Measurements from ENCODE around the gene ENOX1.
"Not testable (repeated sequence)": the region's sequence is repeated elsewhere in the genome, so short reads cannot be mapped to it uniquely, and the experiment has no call there.

Gene ENOX1

DNA sequence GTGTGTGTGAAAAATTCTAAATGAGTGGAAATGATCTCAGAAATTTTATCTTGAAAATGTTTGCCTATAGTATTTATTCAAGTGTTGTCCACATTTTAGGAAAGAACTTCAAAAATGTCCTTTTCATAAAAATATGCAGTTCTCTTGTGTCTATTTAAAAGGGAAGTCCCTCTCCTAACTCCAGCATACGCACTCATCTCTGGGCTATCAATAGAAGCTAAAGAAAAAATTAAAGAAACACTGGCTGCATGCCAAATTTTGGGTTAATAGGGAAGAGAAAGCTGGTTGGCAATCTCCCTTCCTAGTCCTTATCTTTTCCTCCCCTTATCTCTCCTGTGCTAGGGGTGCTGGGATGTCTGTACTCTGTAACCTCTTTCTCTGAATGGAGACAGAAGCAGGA lies 313.3 kb downstream of the ENOX1 start:
- no peak for DNase-seq

DNA sequence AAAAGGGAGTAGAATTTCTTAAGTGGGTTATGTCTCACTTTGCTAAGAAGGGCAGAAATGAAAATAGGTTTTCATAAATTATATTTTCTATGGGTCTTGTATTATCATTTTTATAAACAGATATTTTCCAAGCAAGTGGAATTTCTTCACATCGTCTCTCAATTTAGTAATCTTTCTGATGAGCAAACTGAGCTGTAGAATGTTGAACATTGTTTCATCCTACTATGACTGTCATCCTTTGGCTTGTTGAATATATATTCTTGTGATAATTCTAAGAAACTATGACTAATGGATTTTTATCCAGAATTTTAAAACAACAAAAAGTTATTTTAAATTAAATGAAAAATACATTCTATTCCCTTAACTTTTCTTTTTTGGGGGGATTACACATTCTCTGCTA lies 313.8 kb downstream of the ENOX1 start:
- no peak for DNase-seq

DNA sequence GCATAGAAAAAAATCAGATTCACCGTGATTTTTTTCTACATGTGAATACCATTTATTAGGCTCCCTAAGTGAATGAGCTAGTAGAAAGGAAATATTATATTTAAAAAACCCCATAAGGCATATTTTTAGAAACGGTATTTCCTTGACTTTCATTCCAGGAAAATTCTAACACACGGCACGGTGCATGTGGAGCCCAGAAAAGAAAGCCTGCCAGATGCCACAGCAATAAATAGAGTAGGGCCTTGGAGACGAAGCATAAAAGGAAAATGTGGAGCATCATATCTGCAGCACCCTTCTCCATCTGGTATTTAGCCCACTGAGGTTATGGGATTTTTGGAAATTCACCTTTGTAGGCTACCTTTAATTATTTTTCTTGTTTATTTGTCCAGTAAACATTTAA lies 314.4 kb downstream of the ENOX1 start:
- DNase-seq: no peak

DNA sequence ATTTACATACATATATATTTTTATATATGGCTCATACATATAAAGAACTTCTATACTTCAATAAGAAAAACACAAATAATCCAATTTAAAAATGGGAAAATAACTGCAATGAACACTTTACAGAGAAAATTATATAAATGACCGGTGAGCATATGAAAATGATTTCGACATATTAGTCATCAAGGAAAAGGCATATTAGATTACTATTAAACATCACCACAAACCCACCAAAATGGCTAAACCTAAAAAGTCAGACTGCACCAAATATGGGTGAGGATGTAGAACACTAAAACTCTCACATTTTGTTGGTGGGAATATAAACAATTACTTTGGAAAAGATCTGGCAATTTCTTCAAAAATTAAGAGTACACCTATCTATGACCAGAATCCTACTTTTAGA lies 316.2 kb downstream of the ENOX1 start:
- no peak for DNase-seq

DNA sequence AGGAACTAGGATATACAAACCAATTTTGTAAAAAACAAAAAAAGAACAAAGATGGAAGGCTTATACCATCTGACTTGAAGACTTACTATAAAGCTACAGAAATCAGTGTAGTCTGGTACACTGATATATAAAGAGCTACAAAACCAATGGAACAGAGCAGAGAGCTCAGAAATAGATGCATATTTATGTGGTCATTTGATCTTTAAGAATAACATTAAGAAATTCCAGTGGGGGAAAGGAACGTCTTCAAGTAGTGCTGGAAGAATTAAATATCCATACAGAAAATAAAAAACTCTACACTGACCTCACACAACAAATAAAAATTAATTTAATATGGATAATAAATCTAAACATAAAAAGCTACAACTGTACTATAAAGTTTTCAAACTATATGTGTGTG lies 317.0 kb downstream of the ENOX1 start:
- DNase-seq: no peak

DNA sequence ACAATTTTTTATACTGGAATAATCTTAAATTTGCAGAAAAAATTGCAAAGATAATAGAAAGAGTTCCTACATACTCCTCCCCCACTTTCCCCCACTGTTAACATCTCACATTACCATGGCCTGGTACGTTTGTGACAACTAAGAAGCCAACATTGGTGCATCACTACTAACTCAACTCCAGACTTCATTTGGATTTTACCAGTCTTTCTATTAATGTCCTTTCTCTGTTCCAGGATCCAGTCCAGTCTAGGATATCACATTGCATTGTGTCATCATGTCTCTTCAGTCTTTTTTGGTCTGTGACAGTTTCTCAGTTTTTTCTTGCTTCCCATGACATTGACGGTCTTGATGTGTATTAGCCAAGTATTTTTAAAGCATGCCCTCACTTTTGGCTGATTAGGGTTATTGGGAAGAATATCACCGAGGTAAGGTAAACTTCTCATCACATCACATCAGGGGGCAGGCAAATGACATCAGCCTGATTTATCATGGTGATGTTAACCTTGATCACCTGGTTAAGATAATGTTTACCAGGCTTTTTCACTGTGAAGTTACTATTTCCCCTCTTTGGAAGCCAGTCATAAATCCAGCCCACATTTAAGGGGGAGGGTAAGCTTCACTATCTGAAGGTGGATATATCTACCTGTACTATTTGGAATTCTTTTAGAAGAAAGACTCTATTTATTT lies 322.1 kb downstream of the ENOX1 start:
- DNase-seq: no peak

DNA sequence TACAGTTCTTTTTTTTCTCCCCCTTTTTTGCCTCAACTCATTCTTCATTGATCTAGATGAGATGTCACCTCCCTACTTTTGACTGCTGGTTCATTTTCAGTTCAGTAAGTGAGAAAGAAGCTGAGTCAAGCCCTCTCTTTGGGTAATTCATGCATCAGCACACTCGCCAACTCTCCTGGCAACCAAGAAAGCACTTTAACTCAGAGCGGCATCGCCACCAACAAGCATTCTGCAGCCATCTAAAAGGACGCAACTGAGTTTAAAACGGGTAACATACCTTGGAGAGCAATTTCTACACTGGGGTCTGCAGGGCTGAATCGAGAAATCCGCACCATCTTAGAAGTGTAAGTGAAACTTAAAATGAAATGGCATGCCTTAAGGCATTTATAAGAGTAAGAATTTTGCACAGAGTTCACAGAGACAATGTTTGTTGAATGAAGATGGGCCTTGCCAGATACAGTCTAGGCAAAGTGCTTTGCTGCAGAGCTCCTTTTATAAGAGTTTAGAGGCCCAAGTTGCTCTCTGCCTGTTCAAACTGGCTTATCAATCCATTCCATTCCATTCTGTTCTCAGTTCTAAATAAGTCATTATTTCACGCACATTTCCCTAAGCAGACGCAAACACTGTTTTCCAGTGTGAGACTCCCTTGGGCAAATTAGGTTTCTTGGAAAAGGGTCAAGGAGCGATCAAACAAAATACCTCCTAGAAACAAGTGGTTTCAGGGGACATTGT lies 338.0 kb downstream of the ENOX1 start:
- DNase-seq: no peak

DNA sequence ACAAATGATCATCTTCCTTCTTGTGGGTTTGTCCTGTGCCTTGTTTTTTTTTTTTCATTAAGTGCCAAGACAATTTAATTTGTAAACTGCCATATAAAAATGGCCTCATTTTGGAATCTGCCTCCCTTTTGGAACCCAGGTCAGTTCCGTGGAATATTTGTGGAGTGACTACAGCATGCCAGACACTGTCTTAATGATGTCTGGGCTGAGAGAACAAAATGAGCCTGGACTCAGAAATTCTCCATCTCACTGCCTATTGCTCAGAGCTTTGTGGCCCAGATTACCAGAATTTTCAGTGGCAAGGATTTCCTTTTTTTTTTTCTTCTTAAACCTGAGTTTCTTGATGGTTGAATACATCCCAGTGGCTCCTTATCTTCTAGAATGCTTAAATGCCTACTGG lies 340.6 kb downstream of the ENOX1 start:
- no peak for DNase-seq

DNA sequence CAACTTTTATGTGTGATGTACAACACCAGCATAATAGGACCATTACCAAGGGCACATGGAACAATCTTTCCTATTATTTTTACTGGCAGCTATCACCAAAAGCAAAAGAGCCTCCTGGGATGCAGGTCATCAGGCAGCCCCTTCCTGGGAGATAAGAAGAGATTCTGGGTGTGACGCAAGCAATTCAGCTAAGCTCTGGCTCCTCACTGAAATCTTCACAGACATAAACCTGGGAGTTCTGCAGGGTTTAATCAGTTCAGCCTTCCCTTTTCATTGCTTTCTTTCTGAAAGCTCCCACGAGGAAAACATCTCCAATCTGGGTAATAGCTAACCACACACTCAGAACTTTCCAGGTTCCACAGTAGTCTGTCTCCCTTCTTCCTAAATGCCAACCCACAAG lies 341.1 kb downstream of the ENOX1 start:
- no peak for DNase-seq

DNA sequence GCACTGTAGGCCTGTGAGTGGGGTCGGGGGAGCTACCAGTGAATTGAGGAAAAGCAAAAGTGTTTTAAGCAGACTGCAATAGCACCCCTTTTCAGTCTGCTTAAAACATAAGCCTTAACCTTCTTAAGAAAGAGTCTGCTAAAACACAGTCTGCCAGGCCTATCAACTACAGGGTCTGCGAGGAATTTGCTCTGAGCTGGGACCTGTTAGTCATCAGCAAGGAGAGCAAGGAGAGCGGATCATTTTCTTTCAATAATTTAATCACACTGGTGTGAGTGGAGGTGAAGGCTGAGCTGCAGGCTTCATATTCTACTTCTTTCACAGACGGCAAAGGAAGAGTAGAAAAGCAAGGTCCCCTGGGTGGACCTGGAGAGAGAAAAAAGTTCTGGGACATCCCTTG lies 342.7 kb downstream of the ENOX1 start:
- no peak for DNase-seq

DNA sequence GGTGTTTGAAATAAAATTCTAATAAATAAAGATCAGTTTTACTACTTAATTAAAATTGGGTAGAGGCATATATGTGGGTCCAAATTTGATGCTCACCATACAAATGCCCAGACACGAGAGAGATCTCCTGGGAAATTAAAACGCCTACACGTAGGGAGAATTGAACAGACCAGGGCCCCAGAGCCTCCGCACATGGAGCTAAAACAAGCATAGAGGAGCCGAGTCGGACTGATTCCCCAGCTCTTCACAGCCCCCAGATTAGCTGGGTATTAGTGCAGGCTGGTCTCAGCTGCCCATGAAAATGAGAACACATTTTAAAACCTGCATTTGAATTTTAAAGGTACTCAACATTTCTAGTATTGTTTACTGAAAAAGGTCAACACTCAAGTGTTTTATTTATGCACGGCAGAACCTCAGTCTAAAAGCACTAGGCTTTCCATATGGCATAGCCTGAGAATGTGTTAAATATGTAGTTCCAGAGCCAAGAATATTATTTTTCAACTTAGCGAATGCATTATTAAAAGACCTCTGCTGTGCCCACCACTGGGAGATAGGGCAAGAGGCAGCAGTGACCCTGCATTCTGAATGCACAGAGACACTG lies 344.8 kb downstream of the ENOX1 start:
- no peak for DNase-seq

DNA sequence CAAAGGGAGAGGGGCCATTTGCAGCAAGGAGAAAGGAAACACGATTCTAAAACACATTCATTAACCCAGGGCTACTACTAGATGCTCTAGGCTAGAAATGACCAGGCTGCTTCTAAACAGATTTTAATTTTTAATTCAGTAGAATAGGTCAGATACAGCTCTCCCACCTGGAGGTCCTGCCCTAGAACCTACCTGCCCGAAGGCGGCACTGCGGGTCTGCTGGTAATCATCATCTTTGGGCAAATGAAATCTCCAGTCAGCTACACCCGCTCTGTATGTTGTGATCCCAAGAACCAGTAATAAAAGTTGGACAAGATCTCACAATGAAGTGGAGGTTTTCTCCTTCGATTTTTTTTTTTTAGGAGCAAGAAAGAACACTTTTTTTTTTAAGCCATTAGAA lies 345.3 kb downstream of the ENOX1 start:
- no peak for DNase-seq

DNA sequence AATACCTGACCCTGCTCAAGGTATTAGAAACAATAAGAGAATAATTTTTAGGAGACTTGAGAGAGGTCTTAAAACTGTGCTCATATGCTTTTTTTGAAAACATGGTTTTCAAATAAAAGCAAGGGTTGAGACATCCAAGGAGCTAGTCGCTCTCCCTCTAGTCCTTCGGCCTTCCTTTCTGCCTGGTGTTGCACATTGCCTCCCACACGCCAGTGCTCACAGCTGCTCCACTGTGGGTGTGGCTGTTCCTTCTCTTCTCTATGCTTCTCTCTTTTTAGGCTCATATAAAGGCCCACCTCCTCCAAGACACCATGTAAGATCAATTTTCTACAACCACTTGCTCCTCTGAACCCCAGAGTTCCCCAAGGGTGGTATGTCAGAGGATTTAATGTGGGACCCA lies 352.6 kb downstream of the ENOX1 start:
- no peak for DNase-seq

DNA sequence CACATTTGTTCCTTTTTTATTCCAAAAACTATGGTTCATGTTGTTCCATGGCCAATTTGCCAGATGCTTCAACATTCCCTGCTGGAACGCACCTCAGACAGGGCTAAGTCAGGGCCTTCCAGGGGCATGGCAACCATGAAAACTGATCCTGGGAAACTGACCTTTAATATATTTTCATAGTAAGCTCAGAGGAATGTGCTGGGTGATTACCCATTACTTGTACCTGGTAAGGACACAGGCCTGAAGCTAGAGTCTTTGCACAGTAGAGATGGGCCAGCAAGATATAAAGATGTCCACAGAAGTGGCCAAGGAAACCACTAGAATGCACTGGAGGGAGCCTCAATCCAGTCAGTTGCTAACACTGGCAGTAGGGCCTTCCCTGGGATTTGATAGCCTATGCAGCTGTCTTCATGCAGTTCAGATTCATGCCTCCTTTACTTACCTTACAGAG lies 353.1 kb downstream of the ENOX1 start:
- no peak for DNase-seq

DNA sequence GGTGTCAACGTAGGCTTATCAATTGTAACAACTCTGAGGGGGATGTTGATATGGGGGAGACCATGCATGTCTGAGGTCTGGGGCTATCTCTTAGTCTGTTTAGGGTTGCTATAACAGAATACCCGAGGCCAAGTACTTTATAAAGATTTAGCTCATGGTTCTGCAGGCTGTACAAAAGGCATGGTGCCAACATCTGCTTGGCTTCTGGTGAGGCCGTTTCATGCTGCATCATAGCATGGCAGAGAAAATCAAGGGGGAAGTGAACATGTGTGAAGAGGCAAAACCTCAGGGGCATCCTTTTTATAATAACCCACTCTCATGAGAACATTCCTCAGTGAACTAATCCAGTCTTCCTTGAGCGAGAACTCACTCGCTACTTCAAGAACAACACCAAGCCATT lies 353.8 kb downstream of the ENOX1 start:
- no peak for DNase-seq

DNA sequence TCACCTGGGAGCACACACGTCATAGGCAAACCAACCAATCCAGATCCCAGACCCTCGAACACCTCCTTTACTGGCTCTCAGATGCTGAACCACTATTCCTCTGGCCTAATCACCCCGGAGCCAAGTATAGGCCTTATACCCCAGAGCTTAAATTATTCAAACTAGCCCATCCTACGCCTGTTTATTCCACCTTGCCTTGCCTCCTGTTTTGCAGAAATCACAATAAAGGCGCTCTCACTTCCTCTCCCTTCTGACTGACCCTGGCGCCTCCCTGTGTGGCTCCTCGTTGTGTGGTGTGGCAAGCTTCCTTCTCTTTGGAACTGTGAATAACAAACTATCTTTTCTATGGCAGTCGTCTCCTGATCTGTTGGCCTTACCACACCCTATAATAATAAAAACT lies 354.9 kb downstream of the ENOX1 start:
- no peak for DNase-seq

DNA sequence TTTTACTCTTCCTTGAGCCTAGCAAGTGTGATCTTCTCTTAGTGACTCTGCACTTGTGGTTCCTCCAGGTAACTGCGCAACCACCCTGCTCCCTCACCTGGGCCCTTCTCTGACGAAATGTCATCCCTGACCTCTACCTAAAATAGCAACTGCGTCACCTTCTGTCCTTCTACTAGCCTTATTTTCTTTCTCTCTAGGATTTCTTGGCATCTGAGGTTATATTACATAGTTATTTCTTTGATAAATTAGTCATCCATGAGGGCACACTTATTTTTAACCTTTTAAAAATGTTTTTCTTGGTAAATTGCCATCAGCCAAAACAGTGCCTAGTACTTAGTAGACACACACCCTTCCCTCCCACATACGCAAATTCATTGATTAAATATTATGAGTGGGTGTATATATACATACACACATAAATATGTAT lies 355.5 kb downstream of the ENOX1 start:
- DNase-seq: no peak

DNA sequence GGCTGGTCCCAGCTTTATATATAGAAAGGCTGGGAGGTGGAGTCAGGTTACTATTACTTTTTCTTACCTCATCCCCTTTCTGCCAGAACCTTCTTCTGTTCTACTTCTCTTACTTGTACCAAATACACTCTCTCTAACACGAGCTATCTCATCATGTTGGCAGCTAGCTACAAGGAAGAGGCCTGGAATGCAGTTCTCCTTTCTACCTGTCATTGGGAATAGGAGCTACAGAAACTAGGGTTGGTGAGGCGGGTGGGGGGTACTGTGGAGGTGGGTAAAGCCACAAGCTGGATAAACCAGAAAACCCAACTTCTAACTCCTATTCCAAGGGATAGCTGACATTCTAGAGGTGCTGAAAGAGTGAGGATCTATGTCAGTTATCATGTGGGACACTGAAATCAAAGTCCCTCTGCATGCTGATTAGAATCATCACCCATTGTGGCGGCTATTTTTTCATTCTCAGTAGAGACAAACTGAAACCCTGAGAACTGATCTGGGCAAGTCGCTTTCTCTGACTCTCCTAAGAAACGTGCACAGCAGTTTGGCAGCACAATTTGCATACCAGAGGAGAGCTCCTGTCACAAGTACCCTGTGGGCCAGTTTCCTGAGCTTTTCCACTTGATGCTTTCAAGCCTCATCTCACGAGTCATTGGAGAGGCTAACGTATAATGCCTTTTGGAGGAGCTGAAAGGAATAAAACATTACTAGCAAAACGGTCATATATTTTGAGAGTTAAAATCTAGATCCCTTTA lies 358.1 kb downstream of the ENOX1 start:
- DNase-seq: no peak

DNA sequence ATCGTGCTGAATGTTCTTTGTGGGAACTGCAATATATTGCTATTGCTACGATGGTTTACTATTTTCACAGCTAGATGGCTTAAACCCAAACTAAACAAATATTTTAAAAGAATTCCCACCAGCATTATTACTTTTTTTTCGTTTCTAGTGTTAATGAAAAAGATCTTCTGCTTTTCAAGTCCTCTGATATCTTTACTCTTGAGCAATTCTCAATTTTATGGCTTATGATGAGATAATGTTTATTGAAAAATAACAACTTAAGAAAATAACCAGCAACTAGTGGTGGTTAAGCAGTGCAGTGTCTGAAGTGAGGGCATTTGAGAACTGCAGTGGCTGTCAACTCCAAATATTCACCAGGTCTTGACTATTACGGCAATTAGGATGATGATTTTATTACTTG lies 360.4 kb downstream of the ENOX1 start:
- no peak for DNase-seq

DNA sequence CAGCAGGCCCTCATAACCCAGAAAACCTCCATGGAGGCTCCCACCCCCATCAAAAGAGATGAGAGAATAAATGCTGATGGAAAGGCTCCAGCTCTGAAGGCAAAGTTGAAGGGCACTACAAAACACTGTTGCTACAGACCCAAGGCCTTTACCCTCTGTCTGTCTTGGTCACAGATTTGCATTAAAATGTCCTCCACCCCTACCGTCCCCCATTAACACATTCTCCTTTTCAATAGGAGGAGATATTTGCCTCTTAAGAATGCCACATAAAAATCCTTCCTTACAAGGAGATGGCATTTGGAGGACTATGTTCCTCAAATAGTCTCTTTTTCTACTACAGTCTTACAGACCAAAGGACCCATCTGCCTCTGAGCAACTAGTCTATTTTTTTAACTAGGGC lies 361.5 kb downstream of the ENOX1 start:
- no peak for DNase-seq

DNA sequence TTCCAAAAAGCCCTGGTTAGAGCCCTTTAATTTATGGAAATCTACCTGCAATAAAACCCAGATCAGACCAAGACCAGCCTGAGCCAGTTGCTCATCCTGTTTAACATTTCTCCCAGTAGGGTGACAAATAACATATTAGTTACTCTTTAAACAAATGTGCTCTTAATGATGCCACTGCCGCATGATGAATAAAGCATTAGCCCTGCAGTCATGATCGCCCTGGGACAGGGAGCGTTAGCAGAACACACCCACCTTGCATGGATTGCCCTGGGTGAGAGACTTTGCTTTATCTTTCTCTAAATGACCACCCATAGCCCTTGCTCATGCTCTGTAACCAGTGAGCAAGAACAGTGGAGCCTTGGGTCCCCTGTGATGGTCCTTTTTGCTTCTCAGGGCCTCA lies 362.4 kb downstream of the ENOX1 start:
- DNase-seq: no peak

DNA sequence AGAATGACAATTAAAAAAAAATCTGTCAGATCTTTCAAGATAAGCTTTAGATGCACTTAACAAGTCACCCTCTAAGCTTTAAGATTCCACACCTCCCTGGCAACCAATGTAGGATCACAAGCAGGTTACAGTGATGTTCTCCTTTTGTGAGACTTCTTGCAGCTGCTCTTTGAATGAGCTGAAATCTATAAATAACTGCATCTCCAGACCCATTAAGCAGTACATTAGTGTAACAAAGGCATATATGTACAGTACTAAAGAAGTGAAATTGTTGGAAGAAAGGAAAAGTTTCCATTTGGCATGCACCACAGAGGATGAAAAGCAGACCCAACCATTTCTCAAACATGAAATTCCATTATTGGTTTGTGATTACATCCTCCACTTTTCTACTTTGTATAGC lies 364.7 kb downstream of the ENOX1 start:
- DNase-seq: no peak

DNA sequence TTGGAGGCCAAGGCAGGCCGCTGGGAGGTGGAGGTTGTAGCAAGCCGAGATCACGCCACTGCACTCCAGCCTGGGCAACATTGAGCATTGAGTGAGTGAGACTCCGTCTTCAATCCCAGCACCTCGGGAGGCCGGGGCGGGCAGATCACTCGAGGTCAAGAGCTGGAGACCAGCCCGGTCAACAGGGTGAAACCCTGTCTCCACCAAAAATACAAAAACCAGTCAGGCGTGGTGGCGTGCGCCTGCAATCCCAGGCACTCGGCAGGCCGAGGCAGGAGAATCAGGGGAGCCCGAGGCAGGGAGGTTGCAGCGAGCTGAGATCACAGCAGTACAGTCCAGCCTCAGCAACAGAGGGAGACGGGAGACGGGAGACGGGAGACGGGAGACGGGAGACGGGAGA lies 369.9 kb downstream of the ENOX1 start:
- DNase-seq: not testable (repeated sequence)

DNA sequence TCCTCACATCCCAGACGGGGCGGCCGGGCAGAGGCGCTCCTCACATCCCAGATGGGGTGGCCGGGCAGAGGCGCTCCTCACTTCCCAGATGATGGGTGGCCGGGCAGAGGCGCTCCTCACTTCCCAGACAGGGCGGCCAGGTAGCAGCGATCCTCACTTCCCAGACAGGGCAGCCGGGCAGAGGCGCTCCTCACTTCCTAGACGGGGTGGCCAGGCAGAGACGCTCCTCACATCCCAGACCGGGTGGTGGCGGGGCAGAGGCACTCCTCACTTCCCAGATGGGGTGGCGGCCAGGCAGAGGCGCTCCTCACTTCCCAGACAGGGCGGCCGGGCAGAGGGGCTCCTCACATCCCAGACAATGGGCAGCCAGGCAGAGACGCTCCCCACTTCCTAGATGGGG lies 370.4 kb downstream of the ENOX1 start:
- DNase-seq: not testable (repeated sequence)
